ENCODE measurements around the gene OVCA2. TPM values are rescaled to one million over a fixed set of nuclear protein-coding genes. Genes with fewer than 3 reads are reported as not detected.
A peak's percentile ranks its signal among the peaks of the same experiment; 100 is the strongest.

The OVCA2 gene
- total RNA-seq, 1 donor from 2014 or later = 21.9 TPM

DNA sequence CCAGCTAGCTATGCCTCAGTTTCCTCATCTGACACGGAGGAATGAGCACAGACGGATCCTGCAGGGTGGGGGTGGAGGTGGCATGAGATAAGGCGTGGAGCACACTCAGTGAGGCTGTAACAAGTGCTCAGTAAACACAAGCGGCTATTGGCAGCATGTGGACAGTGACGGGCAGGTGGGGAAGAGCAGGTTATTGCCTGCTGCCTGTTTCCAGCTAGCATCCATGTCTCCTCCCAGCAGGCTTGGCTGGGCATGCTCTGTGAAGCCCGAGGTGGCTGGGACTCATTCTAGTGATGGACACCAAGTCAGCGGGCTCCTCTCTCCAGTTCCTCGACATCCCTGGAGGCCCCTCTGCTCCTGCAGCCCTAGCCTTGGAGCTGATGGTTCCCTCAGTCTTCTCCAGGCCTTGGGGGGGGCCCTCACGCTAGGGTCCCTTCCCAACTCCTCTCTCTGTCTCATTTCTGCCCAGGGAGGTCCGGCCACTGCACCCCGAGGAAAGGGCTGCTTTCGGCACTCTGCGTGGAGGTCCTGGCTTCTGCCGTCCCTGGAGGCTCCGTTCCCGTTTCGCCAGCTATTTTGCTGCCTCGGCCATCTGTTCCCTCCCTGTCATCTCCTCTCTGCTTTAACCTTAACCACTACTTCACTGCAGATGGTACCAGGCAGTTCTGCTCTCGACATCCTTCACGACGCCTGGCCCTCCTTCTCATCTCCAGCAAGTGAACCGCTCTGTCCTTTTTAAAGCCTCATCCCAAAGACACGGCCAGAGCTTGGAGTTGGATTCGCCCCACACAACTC, 22.9 kb upstream of the OVCA2 start:
- no peaks in the 10 kb centered on the region for H3K9me3 Mint-ChIP-seq (ENCODE audit: low read depth)
- TF ChIP-seq, protein P1, sequence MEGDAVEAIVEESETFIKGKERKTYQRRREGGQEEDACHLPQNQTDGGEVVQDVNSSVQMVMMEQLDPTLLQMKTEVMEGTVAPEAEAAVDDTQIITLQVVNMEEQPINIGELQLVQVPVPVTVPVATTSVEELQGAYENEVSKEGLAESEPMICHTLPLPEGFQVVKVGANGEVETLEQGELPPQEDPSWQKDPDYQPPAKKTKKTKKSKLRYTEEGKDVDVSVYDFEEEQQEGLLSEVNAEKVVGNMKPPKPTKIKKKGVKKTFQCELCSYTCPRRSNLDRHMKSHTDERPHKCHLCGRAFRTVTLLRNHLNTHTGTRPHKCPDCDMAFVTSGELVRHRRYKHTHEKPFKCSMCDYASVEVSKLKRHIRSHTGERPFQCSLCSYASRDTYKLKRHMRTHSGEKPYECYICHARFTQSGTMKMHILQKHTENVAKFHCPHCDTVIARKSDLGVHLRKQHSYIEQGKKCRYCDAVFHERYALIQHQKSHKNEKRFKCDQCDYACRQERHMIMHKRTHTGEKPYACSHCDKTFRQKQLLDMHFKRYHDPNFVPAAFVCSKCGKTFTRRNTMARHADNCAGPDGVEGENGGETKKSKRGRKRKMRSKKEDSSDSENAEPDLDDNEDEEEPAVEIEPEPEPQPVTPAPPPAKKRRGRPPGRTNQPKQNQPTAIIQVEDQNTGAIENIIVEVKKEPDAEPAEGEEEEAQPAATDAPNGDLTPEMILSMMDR (IDR thresholded peaks at IDR 0.05; ENCODE audit: unreplicated experiment) = no peak
- H3K27me3 Mint-ChIP-seq = peaks cover 22% of the 10 kb centered on the region
- no peak for DNase-seq (ENCODE audit: low spot score, unreplicated experiment)
- peaks cover 2% of the 10 kb centered on the region for H3K36me3 Mint-ChIP-seq (ENCODE audit: insufficient read depth)
- no peak overlapping the region for H3K27ac Mint-ChIP-seq
- H3K4me1 Mint-ChIP-seq (ENCODE audit: low read depth) = peaks cover 15% of the 10 kb centered on the region
- no peak overlapping the region for H3K4me3 Mint-ChIP-seq (ENCODE audit: low read depth)

DNA sequence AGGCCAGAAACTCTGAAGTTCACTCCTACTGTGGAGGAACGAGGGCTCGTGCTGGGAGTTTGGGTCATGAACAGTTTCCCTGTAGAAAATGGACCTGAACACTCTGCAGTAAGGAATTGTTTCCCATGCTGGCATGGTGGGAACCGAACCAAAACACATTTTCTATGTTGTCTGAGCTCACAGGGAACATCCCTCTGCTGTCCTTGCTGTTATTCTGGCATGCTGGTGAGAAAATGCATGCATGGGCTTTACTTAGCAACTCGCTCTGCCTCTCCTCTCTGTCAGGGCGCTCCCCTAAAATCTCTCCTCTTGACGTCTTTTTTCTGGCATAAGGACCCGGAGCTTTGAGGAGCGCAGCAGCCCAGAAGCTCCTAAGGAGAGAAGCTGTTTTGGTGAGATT, 22.1 kb upstream of the OVCA2 start:
- TF ChIP-seq, protein P1 (IDR thresholded peaks at IDR 0.05; ENCODE audit: unreplicated experiment) = no peak
- Mint-ChIP-seq H3K27me3 (peaks cover 22% of the 10 kb centered on the region), H3K36me3 (ENCODE audit: insufficient read depth) (no peaks in the 10 kb centered on the region), H3K4me1 (ENCODE audit: low read depth) (peaks cover 15% of the 10 kb centered on the region), H3K27ac (no peak overlapping the region), H3K4me3 (ENCODE audit: low read depth) (no peak overlapping the region), H3K9me3 (ENCODE audit: low read depth) (no peaks in the 10 kb centered on the region)
- no peak for DNase-seq (ENCODE audit: low spot score, unreplicated experiment)

DNA sequence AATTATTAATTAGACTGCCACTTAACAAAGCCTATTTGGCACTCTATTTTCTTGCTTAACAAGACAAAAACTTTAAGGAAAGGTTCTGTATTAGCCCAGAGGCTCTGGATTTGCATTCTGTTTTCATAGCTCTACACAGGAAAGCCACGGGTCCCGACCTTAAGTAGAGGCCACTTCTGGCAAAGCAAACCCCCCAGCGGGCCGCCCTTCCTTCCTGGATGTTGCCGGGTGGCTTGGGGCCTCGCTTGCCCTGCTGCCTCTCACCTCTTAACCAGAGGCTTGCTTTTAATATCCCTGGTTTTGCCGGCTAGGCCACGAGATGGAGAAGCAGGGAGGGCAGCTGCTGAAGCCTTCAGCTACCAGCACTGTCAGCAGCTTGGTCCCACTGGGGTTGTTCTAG, 21.1 kb upstream of the OVCA2 start:
- no peak overlapping the region for H3K27ac Mint-ChIP-seq
- no peaks in the 10 kb centered on the region for H3K9me3 Mint-ChIP-seq (ENCODE audit: low read depth)
- H3K4me3 Mint-ChIP-seq (ENCODE audit: low read depth) = no peak overlapping the region
- no peaks in the 10 kb centered on the region for H3K36me3 Mint-ChIP-seq (ENCODE audit: insufficient read depth)
- no peak for DNase-seq (ENCODE audit: low spot score, unreplicated experiment)
- H3K27me3 Mint-ChIP-seq = peaks cover 22% of the 10 kb centered on the region
- TF ChIP-seq, protein P1 (IDR thresholded peaks at IDR 0.05; ENCODE audit: unreplicated experiment) = no peak
- peaks cover 15% of the 10 kb centered on the region for H3K4me1 Mint-ChIP-seq (ENCODE audit: low read depth)

- Mint-ChIP-seq H3K4me1 (ENCODE audit: low read depth) (peaks cover 14% of the 10 kb centered on the region), H3K27me3 (peaks cover 31% of the 10 kb centered on the region), H3K27ac (no peak overlapping the region), H3K9me3 (ENCODE audit: low read depth) (no peaks in the 10 kb centered on the region), H3K4me3 (ENCODE audit: low read depth) (peak overlapping the region; percentile 26), H3K36me3 (ENCODE audit: insufficient read depth) (no peaks in the 10 kb centered on the region)
- TF ChIP-seq, protein P1 (IDR thresholded peaks at IDR 0.05; ENCODE audit: unreplicated experiment) = no peak
- DNase-seq (ENCODE audit: low spot score, unreplicated experiment) = no peak
Measured at GRCh38 chr17:2022647-2023240, 19.1 kb upstream of the OVCA2 start.

GRCh38 chr17:2023256-2023655, 18.6 kb upstream of the OVCA2 start:
- H3K27ac Mint-ChIP-seq = no peak overlapping the region
- no peaks in the 10 kb centered on the region for H3K9me3 Mint-ChIP-seq (ENCODE audit: low read depth)
- DNase-seq (ENCODE audit: low spot score, unreplicated experiment) = no peak
- H3K27me3 Mint-ChIP-seq = peaks cover 29% of the 10 kb centered on the region
- peaks cover 9% of the 10 kb centered on the region for H3K4me1 Mint-ChIP-seq (ENCODE audit: low read depth)
- H3K36me3 Mint-ChIP-seq (ENCODE audit: insufficient read depth) = no peaks in the 10 kb centered on the region
- peak overlapping the region; percentile 56 for H3K4me3 Mint-ChIP-seq (ENCODE audit: low read depth)
- TF ChIP-seq, protein P1 (IDR thresholded peaks at IDR 0.05; ENCODE audit: unreplicated experiment) = no peak

Measured in progenitor cell of endocrine pancreas (in vitro differentiated cells).